Stimulated activated naive CD4-positive, alpha-beta T cell treated with Interleukin-2 at 50 U/mL for 16 hours (primary cell): ENCODE measurements around the gene ATG14.
"Not testable (repeated sequence)": the region's sequence is repeated elsewhere in the genome, so short reads cannot be mapped to it uniquely, and the experiment has no call there.

Source experiments
- DNase-seq: peaks from one replicate; lab custom pipeline; 2025; lab: John Stamatoyannopoulos, UW

The ATG14 gene

DNA sequence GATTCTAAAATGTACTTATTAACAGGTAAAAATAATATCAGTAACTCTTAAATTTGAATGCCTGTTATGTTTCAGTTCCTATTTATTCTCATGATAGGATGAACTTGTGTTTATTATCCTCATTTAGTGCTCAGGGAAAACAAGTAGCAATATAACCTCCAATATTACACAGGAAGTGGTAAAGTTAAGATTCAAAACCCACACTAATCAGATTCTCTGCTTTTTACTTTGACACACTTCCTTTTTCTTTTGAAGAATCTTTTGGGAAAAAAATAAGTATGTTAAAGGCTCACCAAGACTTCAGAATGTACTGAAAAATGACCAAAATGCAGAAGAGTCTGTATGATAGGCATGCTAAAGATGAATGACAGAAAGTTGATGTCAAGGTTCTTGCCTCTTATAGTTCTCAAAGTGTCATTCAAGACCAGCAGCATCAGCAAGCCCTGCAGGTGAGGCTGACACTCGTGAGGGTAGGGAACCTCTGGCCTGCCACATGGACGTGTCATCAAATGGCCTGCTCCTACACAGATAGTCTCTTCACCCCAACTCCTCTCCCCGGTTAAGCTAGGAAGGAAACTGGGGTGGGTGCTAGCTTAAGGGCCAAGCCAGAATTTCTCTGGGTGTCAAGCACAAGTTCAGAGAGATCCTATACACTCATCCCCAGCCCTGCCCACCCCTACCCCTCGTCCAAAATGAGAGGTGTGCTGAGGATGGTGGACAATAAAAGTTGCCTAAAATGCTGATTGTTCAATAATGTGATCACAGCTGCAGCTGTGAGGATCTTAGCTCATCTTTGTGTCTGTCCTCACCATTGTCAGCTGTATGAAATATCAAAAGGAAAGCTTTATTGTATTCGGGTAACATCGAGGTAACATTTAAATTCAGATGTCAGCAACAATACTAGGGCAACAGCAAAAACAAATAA, 22.5 kb upstream of the ATG14 start:
- DNase-seq = no peak

DNA sequence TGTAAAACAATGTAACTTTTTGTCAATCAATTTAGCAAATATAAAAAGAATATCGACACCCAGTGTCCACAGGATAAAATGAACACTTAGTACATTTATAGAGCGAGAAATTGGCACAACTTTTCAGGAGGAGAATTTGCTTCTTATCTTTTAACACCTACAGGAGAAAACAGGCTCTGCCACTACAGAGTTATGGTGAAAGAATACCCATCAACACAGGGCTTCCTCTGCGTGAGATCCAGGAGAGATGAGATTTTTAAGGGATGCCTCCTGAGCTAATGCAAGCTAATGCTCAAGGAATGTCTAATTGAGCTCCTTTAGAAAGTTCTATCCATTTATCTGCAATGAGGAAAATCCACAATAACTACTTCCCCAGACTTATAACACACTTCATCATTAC, 21.0 kb upstream of the ATG14 start:
- no peak for DNase-seq

DNA sequence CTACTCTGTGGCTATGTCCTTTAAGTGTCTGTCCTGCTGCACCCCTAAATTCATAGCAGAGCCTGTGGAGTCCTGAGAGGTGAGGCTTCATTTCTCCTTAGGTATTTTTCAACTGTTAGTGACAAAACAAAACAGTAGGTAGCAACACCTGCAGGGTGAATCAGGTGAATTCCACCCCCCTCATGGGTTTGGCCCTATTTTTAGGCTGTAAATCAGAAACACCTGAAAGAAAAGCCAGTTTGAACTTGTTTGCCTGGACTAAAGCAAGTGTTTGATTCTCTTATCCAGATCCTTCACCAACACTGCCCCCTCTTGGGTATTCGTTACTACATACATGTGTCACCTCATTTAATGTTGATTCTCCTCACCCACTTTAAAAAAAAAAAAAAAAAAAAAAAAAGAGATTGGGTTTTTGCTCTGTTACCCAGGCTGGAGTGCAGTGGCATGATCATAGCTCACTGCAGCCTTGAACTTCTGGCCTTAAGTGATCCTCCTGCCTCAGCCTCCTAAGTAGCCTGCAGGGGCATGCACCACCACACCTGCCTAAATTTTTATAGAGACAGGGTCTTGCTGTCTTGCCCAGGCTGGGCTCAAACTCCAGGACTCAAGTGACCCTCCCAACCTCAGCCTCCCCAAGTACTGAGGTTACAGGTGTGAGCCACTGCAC, 18.5 kb upstream of the ATG14 start:
- no peak for DNase-seq

DNA sequence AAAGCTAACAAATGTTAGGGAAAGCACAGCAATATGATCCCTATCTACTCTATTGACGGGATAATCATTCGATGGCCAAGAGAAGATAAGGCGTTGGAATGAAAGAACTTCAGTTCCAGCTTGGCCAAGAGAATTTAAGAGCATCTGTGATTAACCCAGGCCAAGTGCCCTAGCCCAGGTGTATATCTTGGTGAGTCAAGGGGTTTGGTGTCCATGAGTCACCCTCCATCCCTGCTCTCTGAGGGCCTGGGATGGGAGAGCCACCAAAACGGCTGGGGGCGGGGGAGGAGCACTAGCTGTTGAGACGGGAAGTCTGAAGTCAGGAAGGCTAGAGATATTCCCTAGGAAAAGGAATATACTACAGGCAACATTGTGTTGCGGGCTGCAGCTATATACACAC, 15.8 kb upstream of the ATG14 start:
- DNase-seq = no peak

DNA sequence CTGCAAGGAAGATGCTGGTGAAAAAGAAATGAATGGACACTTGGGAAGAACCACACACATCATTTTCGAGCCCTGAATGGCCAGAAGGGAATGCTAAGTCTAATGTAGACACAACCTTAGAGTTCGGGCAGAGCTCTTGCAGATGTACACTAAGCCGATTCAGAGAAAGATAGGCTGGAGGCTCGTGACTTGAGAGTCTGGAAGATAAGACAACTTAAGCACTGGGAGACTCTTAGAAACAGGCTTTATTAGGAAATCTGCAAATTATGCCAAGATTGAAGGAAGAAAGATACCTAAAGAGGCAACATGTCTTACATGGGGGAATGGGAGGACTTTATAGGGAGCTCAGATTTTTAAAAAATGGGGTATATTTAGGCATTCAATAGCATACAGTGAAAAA, 15.3 kb upstream of the ATG14 start:
- DNase-seq = no peak

DNA sequence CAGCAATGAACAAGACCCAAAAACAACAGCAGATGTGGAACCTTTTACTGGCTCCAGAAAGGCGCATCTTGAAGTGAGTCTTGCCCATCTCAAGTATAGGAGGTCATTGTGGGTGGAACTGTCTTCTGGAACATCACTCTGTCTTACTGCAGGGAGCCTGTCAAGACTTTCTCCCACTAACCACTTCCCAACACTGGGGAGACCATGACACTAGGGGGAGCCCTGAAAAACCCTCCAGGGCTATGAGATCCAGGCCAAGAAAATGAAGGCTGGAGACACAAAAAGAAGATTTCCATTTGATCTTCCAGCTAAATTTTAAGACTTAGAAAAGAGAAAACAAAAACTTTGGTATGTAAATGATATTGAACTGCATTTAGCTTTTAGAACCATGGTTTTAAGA, 13.5 kb upstream of the ATG14 start:
- no peak for DNase-seq

DNA sequence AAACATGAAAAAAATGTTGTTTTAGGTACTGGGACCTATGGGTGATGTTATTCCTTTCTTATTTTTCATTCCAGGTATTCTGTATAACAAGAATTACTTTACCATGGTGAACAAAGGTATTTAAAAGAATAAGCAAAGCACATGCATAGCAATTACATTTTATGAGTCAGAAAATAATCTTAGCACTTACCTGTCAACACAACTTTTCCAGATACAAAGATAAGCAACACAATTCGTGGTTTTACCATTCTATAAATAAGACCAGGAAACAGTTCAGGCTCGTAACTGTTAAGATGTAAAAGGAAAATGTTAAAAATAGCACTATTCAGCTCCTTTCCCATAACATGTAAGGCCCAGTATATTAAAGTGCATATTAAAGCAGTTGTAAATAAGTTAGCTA, 12.3 kb upstream of the ATG14 start:
- DNase-seq = no peak

DNA sequence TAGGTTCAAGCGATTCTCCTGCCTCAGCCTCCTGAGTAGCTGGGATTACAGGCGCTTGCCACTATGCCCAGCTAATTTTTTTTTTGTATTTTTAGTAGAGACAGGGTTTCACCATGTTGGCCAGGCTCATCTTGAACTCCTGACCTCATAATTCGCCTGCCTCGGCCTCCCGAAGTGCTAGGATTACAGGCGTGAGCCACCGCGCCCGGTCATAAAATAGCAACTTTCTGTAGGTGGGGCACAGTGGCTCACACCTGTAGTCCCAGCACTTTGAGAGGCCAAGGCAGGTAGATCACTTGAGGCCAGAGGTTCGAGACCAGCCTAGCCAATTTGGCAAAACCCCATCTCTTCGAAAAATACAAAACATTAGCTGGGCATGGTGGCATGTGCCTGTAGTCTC, 10.7 kb upstream of the ATG14 start:
- not testable (repeated sequence) for DNase-seq

DNA sequence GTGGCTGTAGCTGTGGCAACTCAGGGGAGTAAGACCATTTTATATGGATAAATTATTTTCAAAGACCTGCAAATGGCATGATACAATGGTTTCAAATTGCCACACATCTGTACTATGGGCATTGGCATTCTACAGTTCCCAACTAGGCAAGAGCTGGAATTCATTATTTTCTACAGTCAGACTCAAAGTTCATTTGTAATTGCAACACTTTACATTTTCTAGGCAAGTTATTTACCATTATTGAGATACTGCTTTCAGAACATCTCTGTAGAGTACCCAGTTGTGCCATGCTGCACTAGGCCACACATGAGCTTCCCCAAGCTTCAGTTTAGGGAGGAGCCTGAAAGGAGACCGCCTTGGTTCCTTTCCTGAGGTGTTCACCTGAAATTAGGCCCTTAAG, 8.0 kb upstream of the ATG14 start:
- no peak for DNase-seq

DNA sequence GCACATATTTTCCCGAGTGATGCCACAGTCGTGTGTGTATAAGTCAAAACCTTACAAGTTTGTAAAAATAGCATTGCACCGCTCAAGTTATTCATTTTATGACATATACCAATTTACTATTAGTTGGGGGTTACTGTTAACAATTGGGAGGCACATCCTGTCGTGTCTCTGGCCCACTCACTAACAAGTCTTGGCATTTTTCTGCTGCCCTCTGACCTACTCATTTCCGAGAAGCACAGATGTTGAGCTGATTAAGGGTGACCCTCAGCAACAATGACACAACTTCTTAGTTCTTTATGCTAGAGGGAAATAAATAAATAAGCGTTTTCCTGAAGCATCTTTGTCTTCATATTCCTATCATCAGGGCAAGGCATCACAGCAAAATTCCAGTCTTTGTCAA, 6.8 kb upstream of the ATG14 start:
- no peak for DNase-seq

DNA sequence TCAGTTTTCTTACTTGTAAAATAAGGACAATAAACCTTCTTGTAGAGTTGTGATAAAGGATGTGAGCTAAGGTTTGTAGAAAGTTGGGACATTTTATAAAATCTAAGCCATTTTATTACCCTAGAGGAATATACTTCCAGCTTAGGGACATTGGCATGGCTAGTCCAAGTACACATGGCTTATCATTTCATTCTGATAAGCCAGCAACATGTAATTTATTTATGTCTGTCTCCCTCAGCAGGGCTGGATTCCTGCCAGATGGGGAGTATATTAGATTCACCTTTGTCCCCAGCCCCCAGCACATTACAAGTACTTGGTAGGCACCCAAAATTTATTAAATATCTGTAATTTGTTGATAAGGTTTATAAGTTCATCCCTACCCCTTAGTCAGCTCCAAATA, 6.3 kb upstream of the ATG14 start:
- DNase-seq = no peak

DNA sequence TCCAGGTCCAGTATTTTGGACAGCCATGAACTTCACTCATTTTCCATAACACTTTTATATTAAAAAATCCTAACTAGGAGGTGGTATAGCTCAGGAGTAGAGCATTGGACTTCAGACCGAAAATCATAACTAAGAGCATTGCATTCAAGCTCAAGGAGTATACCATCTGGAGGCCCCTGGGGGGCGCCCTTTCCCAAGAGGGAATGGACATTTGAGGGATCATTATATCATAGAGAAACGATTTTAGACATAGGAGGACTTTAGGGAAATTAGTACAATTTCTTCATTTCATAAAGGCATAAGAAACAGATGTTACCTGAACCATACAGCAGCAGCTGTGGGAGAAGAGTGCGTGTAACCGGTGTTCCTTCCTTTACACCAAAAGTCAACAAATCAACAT, 5.2 kb upstream of the ATG14 start:
- DNase-seq = no peak

DNA sequence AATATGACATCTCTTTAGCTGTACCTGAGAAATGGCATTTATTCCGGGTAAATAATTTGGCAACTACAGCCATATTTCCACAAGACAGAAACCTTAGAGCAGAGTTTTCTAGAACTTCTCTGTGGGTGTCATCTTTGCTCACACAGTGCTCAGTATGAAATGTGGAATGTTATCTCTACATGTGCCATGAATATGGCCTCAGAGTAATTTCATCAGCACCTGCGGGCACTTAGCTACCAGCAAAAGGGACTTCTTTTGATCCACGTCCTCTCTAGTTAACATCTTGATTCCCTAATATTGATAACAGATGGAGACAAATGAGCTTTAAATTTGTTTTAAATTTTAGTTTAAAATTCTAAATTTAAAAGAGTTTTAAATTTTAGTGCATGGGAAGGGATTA, 2.9 kb upstream of the ATG14 start:
- no peak for DNase-seq

DNA sequence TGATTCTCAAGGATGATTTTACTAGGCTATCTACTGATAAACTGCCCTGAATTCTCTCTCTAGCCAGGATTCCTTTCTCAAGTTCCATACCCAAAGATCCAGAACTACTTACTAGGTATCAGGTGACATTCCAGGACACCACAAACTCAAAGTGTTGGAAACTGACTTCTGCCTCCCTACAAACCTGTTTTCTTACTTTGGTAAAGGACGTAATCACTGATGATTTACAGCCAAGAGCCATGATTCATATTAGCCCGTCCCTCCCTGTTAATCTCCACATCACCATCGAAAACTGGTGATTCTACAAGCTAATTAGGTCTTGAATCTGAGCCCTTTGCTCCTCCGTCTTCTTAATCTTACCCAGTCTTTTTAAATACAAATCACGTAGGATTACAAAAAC, 1.0 kb upstream of the ATG14 start:
- DNase-seq = no peak

DNA sequence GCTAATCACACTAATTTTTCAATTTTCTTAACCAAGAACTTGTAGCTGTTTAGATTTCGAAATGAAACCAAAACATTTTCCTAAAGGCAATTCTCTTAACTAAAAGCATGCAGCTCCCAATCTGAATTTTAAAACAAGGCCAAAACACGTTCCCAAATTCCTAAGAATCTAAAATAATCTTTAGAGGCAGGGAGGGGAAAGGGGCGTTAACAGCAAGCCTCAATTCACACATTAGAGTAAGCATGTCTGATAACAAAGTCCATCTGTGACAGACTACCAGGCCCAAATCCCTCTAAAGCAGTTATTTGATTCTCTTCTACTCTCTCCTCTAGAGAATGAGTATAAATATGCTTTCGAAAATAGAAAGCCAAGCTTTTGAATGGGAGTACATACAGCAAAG, 754 bp downstream of the ATG14 start:
- DNase-seq = no peak

DNA sequence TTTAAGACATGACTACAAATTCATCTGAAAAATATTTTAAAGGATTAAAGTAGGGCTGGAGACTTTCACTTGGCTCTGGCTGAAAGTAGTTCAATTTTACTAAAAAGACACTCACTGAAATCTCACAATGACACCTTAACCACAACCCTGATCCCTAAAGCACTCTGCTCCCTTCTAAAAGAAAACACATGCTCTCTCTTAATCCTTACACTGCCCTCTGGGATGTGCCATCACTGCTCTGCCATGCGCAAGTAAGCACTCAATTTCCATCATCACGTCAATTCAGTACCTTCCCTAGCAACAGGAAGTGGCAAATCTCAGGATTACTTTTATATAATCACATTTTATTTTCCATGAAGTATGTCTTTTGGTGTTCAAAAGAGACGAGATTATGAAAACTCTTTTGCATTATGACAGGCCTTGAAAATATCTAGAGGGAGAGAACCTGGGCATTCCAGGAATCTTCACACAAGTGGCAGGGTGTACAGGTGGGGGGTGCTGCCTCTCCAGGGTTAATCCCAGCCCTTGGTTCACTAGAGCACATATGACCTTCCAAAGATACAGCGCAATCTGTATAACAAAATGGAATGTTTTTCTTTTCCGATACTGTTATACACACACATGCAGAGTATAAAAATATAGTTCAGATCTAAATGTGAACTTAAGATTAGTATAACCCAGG, 7.3 kb downstream of the ATG14 start:
- no peak for DNase-seq

DNA sequence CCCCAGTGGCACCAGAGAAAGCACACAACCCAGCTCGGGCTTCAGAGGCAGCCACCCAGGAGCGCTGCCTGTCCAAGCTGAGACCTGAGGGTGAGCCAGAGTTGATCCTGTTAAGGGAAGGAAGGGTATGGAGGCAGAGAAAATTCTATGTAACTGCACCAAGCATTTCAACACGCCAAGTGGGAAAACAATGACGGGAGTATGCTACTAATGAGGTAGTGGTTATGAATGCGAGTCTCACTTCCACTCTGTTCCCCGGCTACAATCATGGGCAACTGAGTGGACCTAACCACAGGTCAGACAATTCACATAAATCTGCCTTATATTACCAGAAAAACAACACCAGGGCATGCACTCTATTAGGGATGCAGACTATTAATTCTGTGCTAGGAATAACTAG, 9.9 kb downstream of the ATG14 start:
- DNase-seq = no peak

DNA sequence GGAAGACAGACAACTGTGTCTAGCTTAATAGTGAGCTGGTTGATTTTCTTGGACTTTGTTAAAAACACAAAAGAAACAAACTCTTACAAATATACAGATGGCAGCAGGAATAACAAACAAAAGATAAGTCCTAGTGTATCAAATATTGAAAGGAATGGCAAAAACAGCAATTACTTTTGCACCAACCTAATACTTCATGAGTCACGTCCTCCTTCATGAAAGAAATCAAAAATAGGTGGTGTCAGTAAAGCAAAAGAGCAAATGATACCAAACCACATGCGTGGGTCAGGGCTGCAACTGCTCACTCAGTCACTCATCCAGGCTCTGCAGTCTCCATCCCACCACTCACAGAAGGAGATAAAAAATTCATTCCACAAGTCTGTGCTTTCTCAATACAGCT, 11.8 kb downstream of the ATG14 start:
- peak; percentile 7 for DNase-seq

DNA sequence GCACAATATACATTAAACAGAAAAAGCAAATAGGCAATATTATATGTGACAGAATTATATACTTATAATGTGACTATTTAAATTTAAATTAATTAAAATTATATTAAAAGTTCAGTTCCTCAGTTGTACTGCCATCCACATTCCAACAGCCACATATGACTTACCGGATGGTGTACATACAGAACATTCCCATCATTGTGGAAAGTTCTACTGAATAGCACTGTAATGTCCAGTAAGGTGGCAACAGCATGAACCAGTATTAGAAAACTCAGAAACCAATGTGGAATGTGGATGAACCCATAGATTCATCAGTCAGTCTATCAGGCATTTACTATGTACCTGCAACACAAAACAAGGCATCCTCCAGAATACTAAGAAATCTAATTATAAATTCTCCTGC, 12.4 kb downstream of the ATG14 start:
- no peak for DNase-seq

DNA sequence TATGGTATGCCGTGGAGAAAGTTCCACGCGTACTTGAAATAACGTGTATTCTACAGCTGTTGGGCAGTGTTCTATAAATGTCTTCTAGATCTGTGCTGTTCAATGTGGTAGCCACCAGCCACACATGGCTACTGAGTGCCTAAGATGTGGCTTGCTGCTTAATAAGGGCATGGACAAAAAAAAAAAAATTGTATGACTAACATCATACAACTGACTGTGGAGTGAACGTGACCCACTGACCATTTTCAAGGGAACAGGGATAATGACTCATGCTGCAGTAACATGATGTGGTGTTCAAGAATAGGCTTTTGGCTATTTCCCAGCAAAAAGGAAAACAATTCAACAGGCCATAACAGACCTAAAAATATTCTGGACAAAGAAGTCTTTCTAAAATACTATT, 13.0 kb downstream of the ATG14 start:
- no peak for DNase-seq

DNA sequence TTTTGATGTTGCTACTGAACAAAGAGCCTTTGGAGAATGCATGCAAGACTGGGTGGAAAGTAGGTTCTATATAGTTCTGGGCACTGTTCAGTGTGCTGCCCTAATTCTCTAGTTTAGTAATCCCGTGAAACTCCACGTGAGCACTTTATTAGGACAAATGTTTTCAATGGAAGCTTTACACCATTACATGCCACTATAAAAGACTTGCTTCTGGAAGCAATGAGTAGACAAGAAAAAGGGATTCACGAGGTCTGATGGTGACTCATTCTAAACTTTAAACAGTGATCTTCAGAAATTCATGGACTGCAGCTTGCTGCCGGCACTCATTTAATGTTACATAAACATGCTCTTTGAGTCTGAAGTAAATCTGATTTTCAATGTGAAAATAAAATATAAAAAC, 22.3 kb downstream of the ATG14 start:
- DNase-seq = no peak

DNA sequence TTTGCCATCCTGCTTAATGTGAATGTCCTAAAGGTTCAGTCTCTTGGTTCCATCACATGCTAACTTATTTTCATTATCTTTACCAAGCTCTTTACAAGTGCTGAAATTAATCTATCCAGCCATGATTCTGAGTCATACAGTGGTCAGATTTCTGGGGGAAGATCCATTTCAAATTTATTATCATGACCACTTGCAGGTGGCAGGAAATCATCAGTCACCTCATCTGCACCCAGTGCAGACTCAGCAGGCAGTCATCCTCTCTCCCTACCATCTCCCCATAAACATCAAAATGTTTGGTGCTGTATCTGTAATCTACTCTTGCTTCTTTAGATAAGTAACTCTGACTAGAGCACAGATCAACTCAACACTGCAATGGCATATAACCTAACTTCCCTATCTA, 23.5 kb downstream of the ATG14 start:
- DNase-seq = no peak

DNA sequence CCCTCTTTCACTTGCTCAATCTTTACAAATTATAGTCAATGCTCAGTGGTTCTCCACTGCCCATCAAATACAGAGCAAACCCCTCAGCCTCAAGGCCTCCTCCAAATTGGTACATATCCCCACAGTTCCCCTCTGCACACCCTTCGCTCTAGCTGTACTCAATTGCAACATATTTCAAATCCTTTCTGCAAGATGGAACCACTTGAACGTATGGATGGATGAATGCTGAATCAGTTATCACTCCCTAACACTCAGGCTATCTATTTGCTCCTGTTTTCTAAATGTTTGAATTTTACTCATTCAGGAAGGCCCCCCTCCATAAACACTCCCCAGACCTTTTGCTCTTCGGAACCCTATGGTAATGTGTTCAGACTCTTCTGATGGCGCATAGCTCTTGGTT, 24.5 kb downstream of the ATG14 start:
- DNase-seq = no peak
